Tibial artery (tissue), 4 donors: ENCODE results near the gene ARHGEF19.
A peak's percentile ranks its signal among the peaks of the same experiment; 100 is the strongest.
"Not testable (repeated sequence)": the region's sequence is repeated elsewhere in the genome, so short reads cannot be mapped to it uniquely, and the experiment has no call there.

Source experiments
- DNase-seq, 2 donors: peaks; one replicate each; pipeline ENCODE4 v3.0.0-alpha.2; 2019
- H3K27ac ChIP-seq, 2 donors: fragments of 200-600 bp; sonication (generic) in 1 of 2; 1 replicate in 1 of 2; 2 replicates in 1 of 2; pipeline ENCODE4 v1.5.1; 2018 to 2019; ENCODE audit warnings: mild to moderate bottlenecking in 1 of 2
- H3K27me3 ChIP-seq, 2 donors: fragments of 200-600 bp; sonication (generic) in 1 of 2; one replicate each; pipeline versions ENCODE4 v1.5.1 to v1.6.0; 2016 to 2019
- H3K36me3 ChIP-seq, 3 donors: fragments of 200-600 bp; sonication (generic) in 2 of 3; one replicate each; pipeline ENCODE4 v1.5.1; 2016 to 2019; ENCODE audit warnings: mild to moderate bottlenecking in 2 of 3
- H3K4me1 ChIP-seq, 4 donors: fragments of 200-600 bp; sonication (generic) in 2 of 4; 1 replicate in 3 of 4; 2 replicates in 1 of 4; pipeline ENCODE4 v1.5.1; 2016 to 2019
- H3K4me3 ChIP-seq, 2 donors: fragments of 200-600 bp; sonication (generic) in 1 of 2; 1 replicate in 1 of 2; 2 replicates in 1 of 2; pipeline ENCODE4 v1.5.1; 2018 to 2019; ENCODE audit warnings: mild to moderate bottlenecking in 2 of 2
- H3K9me3 ChIP-seq, 3 donors: fragments of 200-600 bp; sonication (generic) in 1 of 3; one replicate each; pipeline ENCODE4 v1.5.1; 2016 to 2019
- CTCF ChIP-seq, 2 experiments: fragments of 200-600 bp in 1 of 2; fragments of 450-650 bp in 1 of 2; IDR thresholded peaks; one replicate each; pipeline ENCODE4 v1.5.1; 2017 to 2019; ENCODE audit warnings: antibody characterized with exemption in 2 of 2, mild to moderate bottlenecking in 1 of 2, moderate library complexity in 1 of 2
- intact Hi-C: fragments of 100-400 bp; cut with DNase I; formaldehyde crosslinking; loops from one replicate; pipeline ENCODE4 v1.15.0; 2023; ENCODE audit warnings: low total_unique reads

The ARHGEF19 gene

DNA sequence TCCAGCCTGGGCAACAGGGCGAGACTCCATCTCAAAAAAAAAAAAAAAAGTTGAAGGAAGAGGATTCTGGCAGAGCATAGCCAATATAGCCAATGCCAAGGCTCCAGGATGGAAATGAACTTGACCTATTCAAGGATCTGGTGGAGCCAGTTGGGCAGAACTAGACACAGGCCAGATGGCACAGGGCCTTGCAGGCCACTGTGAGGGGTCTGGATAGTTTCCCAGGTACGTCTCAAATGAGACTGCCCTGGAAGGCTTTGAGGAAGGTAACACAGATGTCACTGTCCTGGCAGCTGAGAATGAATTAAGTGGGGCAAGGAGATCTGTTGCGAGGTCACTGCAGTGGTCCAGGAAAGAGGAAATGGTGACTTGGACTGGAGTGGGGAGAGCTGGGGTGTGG is 12.0 kb upstream of the ARHGEF19 start:
- intact Hi-C loops, result no loop called here
- Histone ChIP-seq H3K4me1 (peaks cover 0 to 14% (median 8%) of the 10 kb centered on the region in 4 donors), H3K36me3 (no peaks in the 10 kb centered on the region), H3K9me3 (peaks cover 0 to 6% (median 0%) of the 10 kb centered on the region in 3 donors), H3K27me3 (peaks cover 0 to 30% of the 10 kb centered on the region in 2 donors), H3K27ac (no peak overlapping the region), H3K4me3 (no peak overlapping the region)
- DNase-seq, result no peak
- no peak for TF ChIP-seq CTCF (IDR thresholded peaks at IDR 0.05)

DNA sequence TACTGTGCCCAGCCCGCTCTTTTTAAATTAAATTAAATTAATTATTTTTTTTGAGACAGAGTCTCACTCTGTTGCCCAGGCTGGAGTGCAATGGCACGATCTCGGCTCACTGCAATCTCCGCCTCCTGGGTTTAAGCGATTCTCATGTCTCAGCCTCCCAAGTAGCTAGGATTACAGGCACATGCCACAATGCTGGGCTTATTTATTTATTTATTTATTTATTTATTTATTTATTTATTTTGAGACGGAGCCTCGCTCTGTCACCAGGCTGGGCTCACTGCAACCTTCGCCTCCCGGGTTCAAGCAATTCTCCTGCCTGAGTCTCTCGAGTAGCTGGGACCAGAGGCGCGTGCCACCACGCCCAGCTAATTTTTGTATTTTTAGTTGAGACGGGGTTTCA is 10.3 kb upstream of the ARHGEF19 start:
- H3K36me3 ChIP-seq, H3K9me3 ChIP-seq, H3K4me3 ChIP-seq, H3K27ac ChIP-seq, DNase-seq, intact Hi-C loops: not testable (repeated sequence)
- H3K4me1 ChIP-seq, result peaks cover 0 to 16% (median 10%) of the 10 kb centered on the region in 4 donors
- H3K27me3 ChIP-seq, result peaks cover 0 to 18% of the 10 kb centered on the region in 2 donors

- Histone ChIP-seq H3K4me1 (peaks cover 0 to 12% (median 7%) of the 10 kb centered on the region in 4 donors), H3K4me3 (no peak overlapping the region), H3K36me3 (no peaks in the 10 kb centered on the region), H3K9me3 (no peaks in the 10 kb centered on the region), H3K27ac (no peak overlapping the region), H3K27me3 (peaks cover 0 to 6% of the 10 kb centered on the region in 2 donors)
- intact Hi-C loops, result no loop called here
- no peak for TF ChIP-seq CTCF (IDR thresholded peaks at IDR 0.05)
- DNase-seq, result no peak
These were observed 9.0 kb upstream of the ARHGEF19 start for GRCh38 chr1:16221499-16221898.

GRCh38 chr1:16219968-16220500 is 7.6 kb upstream of the ARHGEF19 start:
- Histone ChIP-seq H3K4me1 (peaks cover 0 to 18% (median 13%) of the 10 kb centered on the region in 4 donors), H3K4me3 (no peak overlapping the region), H3K36me3 (no peaks in the 10 kb centered on the region), H3K27ac (no peak overlapping the region), H3K27me3 (no peaks in the 10 kb centered on the region), H3K9me3 (no peaks in the 10 kb centered on the region)
- no peak for DNase-seq
- TF ChIP-seq CTCF (IDR thresholded peaks at IDR 0.05), result no peak
- intact Hi-C loops, result no loop called here

- H3K27me3 ChIP-seq, result no peaks in the 10 kb centered on the region
- no peak overlapping the region for H3K4me3 ChIP-seq
- no peaks in the 10 kb centered on the region for H3K9me3 ChIP-seq
- H3K27ac ChIP-seq, result no peak overlapping the region
- no peak for DNase-seq
- intact Hi-C loops, result no loop called here
- H3K4me1 ChIP-seq, result peaks cover 0 to 18% (median 13%) of the 10 kb centered on the region in 4 donors
- no peaks in the 10 kb centered on the region for H3K36me3 ChIP-seq
- TF ChIP-seq CTCF (IDR thresholded peaks at IDR 0.05), result no peak
These were observed 6.2 kb upstream of the ARHGEF19 start for GRCh38 chr1:16218674-16219071.

GRCh38 chr1:16218014-16218673 is 5.7 kb upstream of the ARHGEF19 start:
- H3K36me3 ChIP-seq, result no peaks in the 10 kb centered on the region
- no peak for DNase-seq
- peaks cover 0 to 18% (median 13%) of the 10 kb centered on the region in 4 donors for H3K4me1 ChIP-seq
- H3K27ac ChIP-seq, result peak overlapping the region; percentile 41 to 54
- no peaks in the 10 kb centered on the region for H3K9me3 ChIP-seq
- H3K27me3 ChIP-seq, result no peaks in the 10 kb centered on the region
- intact Hi-C loops, result no loop called here
- no peak for TF ChIP-seq CTCF (IDR thresholded peaks at IDR 0.05)
- H3K4me3 ChIP-seq, result peak overlapping the region; percentile 51 to 54
